Measurements from ENCODE around the gene BCAS2.
"Not testable (repeated sequence)": the region's sequence is repeated elsewhere in the genome, so short reads cannot be mapped to it uniquely, and the experiment has no call there.

Gene BCAS2

DNA sequence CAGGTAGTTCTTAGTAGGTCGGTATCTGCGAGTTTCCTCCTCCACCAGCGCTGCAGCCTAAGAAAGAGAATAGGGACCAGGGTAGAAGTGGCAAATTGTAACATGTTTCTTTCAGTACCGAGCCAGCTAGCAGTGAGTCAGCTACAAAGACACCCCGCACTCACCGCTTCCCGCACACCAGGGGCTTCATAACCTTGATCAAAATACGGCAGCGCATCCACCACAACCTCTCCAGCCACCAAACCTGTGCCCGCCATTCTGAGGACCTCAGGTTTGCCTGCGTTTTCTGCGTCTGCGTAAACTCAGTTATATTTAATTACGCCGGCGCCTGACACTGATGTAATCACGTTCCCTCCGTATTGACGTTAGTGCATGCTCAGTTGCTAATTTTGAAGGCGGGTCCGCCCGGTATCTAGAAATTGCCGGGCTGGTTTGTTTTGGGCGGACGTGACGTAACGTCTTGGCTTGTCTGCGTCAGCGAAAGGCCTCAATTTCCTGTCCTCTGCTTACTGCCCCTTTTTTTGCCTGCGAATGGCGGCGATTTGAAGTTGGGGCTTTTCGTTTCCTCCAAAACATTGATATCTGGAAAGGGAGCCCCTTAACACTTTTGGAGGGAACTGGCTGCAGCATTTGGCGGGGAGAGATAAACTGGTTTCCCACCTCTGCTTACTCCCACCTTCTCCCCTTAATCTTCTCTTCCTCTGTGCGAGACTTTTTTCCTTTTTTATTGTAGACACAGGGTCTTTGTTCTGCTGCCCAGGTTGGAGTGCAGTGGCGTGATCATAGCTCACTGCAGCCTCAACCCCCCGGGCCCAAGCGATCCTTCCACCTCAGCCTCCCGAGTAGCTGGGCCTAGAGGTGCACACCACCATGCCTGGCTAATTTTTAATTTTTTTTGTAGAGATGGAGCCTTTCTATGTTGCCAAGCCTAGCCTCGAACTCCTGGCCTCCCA lies at the start of gene BCAS2:
TSS of gene BCAS2 (minus strand) at position 281 of the 953 bp plus-strand sequence. CDS start at position 257, 24 bp downstream.
- DNase-seq = peak; percentile 97

DNA sequence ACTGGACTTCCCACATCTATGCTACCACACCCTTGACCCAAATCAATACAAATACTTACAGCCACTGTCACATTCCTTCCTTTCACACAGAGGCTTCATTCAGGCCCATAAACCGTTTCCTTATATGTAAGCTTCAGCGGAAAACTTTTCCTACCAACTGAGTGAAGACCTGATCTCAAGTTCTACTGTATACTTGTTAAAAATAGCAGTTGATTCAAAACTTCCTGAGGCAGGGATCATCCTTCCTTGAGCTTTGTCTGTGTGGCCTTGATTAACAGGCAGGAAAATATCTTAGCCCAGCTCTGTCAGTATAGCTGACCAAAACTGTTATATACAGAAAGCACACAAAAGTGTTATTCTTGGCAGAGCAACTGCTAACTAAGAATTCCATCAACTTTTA lies 45.7 kb upstream of the BCAS2 start:
- DNase-seq = no peak

DNA sequence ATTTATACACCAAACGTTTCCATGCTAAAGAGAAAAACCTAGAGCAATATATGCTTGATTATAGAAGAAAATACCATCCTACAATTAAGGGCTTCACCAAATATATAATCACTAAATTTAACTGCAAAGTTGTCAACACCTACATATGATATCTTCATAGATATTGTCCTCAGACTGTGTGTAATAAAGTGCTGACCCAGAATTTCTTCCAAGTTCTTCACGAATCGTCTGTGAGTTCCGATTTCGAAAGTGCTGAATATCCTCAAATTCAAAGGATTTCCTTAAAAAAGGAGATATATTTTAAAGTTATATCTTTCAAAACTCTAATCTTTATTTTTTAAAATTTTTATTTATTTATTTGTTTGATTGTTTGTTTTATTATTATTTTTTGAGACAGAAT lies 41.9 kb upstream of the BCAS2 start:
- DNase-seq = no peak

- no peak for DNase-seq
Observed at GRCh38 chr1:114620419-114620818, 39.0 kb upstream of the BCAS2 start.

DNA sequence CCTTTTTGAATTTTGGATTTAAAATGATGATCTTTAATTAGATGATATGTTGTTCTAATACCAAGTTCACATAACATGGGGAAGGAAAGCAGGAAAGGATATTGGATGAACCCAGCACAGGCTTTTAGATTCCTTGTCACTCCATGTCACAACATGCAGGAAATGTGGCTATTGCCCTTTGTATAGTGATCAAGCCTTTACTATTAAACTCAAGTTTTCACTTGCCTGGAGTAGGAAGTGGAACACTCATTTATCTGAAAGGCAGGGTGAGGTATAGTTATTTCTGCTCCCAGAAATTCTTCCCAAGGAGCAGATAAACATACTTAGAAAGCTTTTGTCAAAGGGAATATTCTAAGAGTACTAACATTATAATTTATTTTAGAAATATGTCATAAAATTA lies 37.2 kb upstream of the BCAS2 start:
- DNase-seq = no peak

- DNase-seq = no peak
Observed at GRCh38 chr1:114610546-114611245, 29.3 kb upstream of the BCAS2 start.

DNA sequence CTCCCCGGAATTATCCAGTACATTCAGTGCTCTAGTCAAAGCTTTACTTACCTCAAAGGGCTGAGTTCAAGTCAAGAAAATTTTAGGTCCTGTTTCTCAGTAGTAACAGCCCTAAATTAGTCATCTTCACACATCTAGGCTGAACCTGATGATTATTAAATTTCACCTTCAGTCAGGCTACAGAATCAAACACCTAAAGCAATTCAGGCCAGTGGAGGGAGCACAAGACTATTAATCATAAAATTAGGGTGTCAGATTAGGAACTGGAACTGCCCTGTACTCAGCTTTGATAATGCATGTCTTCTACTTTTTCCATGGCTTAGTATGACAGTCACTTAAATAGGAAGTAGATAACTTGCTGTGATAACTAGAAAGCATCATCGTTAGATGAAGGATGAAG lies 28.4 kb upstream of the BCAS2 start:
- DNase-seq = no peak

DNA sequence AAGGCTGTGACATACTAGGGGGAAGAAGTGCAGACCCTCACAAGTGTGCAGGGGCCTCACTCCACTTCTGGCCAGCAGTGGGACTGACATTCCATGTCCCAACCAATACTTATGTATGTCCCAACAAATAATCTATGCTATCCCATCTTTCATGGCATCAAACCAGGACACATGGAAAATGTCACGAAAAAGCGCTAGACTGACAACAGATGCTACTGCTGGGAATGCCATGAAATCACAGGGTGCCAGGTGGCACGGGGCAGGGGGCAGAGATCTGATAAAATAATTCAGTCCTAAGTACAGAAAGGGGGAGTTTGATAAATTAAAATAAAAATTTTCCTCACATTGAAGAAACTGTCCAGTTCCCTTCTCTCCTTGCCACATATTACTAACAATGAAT lies 27.6 kb upstream of the BCAS2 start:
- DNase-seq = no peak

- no peak for DNase-seq
Observed at GRCh38 chr1:114607223-114607622, 25.8 kb upstream of the BCAS2 start.

- DNase-seq = no peak
Observed at GRCh38 chr1:114597949-114598348, 16.5 kb upstream of the BCAS2 start.

DNA sequence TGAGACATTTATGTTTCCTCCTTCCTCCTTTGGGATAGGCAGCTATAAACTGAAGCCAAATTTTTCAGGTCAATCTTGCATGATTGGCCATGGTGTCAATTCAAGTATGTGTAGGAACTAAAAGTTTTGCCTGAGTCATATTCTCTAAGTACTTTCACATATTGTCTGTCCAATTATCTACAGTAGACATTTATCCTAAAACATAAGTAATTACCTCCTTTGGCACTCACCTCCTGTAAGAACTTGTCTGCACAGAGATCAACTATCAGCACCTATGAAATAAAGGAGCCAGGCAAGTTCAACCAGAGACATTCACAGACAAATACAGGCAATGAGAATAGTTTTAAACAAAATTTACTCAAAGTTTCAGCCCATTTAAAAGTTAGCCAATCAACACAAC lies 14.2 kb upstream of the BCAS2 start:
- no peak for DNase-seq

- DNase-seq = no peak
Observed at GRCh38 chr1:114594046-114594445, 12.6 kb upstream of the BCAS2 start.

DNA sequence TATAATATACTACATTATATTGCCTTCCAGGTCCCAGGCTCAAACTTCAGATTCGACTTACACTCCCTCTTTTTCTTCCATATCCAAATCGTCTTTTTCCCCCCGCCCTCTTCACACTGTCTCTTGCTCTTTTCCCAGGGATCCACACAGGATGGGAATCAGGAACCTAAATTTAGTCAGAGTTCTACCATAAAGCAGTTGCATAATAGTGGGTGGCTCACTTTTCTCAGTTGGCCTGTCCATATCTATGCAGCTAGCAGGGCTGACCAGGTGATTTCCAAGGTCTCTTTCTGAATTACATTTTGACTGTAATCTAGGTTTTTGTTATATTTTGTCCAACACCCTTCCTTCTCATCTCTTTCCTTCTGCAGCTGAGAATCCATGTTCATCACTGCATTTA lies 7.7 kb upstream of the BCAS2 start:
- DNase-seq = no peak

DNA sequence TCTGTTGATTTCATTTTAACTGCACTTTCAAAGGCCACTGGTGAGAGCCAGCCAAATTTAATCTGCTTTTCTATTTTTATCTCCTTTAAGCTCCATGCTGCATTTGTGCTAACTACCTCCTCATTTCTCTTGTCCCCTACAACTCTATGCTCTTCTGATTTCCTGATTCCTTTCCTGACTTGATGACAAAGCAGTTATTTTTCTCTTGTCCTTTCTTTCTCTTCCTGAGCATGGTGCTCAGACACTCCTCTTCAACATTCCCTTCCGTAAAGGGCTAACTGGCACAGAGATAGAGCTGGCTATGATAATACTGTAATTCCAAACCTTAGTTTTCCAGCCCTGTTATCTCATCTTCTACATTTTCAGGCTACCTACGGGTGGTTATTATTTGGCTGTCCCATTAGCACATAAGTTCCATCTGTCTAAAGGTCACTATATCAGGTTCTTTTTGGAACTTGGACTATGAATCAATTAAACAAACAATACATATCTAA lies 6.8 kb upstream of the BCAS2 start:
- no peak for DNase-seq

DNA sequence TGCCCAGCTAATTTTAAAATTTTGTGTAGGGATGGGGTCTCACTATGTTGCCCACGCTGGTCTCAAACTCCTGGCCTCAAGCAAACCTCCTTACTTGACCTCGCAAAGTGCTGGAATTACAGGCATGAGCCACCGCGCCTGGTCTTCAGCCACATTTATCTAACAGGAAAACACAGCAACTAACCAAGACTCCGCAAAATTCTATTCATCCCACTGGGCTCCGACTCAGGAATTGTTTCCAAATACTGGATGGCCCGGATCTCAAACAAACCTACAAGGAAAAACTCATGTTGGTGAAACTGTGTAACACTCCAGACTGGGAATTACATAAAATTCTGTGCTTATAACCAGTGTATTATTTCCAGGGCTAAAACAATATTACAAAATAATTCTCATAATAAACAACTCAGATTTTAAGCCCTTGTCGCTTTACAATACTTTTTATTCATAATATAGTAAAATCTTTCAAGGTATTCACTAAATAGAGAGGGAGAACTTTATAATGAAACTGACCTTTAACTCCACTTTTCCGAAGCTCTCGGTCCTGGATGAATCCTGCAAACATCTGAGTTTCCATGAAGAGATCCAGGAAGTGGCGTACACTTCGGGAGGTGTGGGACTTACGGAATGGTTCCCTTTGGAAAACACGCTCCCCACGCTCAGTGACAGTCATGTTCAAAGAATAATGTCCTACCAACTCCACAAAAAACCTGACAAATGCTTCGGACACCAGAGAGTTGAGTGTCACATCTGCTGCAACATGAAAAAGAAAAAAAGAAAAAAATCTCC lies 6.0 kb upstream of the BCAS2 start:
- DNase-seq = no peak

GRCh38 chr1:114586513-114587047 lies 5.2 kb upstream of the BCAS2 start:
- no peak for DNase-seq

DNA sequence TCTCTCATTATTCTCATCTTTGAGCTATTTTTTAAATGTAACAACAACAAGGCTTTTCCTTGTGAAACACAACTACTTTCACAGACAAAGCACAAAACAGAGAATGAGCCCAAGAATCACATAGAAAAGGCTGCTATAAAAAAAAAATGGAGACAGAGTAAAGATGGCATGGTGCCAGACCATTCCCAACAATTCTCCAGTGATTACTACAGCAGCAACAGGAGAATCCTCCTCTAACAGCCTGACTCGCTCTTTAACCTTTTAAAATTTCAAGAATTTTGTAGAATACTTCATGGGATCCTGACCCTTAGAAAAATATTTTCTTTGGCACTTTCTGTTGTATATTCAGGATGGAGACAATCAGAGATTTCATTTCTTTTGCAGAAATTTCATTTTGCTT lies 3.8 kb upstream of the BCAS2 start:
- DNase-seq = no peak

DNA sequence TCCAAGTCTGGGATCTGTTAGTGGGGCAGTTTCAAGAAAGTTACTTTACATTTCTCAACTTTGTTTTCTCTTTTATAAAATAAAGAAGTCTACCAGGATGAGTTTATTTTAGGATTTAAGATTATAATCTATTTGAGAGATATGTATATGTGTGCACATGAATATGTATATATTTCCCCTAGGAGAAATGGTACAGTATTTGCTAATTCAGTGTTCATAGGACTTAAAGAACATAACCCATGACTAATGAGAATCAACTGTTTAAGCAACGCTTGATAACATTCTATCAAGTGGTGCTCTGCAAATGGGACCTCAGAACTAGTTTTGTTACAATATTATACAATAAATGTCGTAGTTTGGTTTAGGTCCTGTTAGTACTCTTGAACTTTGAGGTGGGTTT lies 7.0 kb downstream of the BCAS2 start:
- no peak for DNase-seq

GRCh38 chr1:114564141-114564540 lies 17.3 kb downstream of the BCAS2 start:
- no peak for DNase-seq

- DNase-seq = not testable (repeated sequence)
Observed at GRCh38 chr1:114562978-114563510, 18.4 kb downstream of the BCAS2 start.

- DNase-seq = no peak
Observed at GRCh38 chr1:114561333-114561732, 20.1 kb downstream of the BCAS2 start.

DNA sequence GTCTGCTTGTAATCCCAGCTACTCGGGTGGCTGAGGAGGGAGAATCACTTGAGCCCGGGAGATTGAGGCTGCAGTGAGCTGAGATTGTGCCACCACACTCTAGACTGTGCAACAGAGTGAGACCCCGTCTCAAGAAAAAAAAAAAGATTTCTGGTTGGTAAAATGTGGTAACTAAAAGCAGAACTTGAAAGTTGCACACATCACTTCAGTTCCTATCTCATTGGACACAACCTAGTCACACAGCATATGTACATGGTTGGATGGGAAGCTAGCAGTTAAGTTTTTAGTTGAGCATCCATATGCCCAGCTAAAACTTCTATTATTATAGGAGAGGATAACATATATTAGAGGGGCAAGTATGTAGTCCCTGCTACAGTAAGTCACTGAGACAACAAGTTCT lies 22.1 kb downstream of the BCAS2 start:
- DNase-seq = no peak

- DNase-seq = peak; percentile 0
Observed at GRCh38 chr1:114558544-114558943, 22.9 kb downstream of the BCAS2 start.
